AG09319 (cell line): ENCODE results near the gene PFKFB2.
"Not testable (repeated sequence)": the region's sequence is repeated elsewhere in the genome, so short reads cannot be mapped to it uniquely, and the experiment has no call there.

ENCODE experiments used
- DNase-seq: peaks from one replicate; pipeline ENCODE4 v3.0.0-alpha.2; 2010; ENCODE audit warnings: low read depth; ENCODE audit errors: extremely low read depth
- TF ChIP-seq, protein P1 (sequence below): IDR thresholded peaks from 2 replicates; pipeline ENCODE4 v1.5.1; 2011; ENCODE audit warnings: low read depth, mild to moderate bottlenecking, inconsistent platforms, low read length, moderate library complexity

Gene PFKFB2

DNA sequence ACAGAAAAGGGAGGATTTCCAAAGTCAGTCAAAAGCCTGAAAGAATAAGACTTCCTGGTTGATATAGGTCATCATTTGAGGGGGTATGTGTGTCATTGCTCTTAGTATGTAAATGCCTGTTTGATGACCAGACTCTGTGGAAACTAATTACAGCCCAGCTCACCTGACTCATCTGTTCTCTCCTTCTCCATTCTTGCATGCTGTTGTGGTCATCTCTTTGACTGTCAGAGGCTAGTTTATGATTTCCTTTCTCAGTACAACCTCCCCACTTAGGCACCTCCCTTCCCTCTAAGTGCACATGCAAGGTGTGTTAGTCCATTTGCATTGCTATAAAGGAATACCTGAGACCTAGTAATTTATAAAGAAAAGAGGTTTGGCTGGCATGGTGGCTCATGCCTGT lies 18.1 kb upstream of the PFKFB2 start:
- DNase-seq = no peak
- TF ChIP-seq, protein P1, sequence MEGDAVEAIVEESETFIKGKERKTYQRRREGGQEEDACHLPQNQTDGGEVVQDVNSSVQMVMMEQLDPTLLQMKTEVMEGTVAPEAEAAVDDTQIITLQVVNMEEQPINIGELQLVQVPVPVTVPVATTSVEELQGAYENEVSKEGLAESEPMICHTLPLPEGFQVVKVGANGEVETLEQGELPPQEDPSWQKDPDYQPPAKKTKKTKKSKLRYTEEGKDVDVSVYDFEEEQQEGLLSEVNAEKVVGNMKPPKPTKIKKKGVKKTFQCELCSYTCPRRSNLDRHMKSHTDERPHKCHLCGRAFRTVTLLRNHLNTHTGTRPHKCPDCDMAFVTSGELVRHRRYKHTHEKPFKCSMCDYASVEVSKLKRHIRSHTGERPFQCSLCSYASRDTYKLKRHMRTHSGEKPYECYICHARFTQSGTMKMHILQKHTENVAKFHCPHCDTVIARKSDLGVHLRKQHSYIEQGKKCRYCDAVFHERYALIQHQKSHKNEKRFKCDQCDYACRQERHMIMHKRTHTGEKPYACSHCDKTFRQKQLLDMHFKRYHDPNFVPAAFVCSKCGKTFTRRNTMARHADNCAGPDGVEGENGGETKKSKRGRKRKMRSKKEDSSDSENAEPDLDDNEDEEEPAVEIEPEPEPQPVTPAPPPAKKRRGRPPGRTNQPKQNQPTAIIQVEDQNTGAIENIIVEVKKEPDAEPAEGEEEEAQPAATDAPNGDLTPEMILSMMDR = no peak

DNA sequence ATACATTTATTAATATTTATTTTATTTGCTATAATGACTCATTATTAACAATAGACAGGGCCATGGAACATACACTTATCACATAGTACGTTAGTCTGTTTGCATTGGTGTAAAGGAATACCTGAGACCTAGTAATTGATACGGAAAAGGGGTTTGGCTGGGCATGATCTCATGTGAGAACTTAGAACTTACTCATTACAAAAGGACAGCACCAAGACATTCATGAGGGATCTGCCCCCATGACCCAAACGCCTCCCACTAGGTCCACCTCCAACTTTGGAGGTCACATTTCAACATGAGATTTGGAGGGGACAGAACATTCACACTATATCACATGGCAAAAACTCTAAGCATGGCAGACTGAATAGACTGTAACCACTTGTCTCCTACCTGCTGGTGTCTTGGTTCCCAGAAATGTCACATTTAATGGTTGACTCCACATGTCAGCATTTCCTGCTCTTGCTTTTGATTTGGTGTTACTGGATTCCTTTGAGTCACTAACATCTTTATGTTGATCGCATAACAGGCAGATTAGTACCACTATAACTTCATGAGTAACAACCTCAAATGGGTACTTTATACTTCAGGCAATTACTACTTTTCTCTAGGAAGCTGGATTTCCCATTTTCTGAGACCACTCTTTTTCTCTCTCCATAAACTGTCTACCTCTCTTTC lies 17.1 kb upstream of the PFKFB2 start:
- DNase-seq = no peak
- TF ChIP-seq, protein P1 = no peak

DNA sequence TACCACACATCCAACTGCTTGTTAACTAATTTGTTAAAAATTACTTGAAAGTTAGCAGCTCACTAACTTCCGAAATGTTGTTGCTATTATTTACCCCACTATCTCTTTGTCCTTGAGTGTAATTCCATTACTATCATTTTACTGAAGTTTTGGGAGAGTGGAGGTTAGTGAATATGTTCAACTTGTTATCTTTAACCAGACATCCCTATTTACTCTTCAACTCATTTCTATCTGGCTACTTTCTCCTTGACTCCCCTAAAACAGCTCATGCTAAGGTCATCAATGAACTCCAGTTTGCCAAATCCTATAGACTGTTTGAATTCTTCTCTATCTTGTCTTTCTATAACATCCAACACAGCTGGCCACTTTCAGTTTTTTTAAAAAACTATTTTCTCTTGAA lies 16.2 kb upstream of the PFKFB2 start:
- DNase-seq = no peak
- TF ChIP-seq, protein P1 = no peak

DNA sequence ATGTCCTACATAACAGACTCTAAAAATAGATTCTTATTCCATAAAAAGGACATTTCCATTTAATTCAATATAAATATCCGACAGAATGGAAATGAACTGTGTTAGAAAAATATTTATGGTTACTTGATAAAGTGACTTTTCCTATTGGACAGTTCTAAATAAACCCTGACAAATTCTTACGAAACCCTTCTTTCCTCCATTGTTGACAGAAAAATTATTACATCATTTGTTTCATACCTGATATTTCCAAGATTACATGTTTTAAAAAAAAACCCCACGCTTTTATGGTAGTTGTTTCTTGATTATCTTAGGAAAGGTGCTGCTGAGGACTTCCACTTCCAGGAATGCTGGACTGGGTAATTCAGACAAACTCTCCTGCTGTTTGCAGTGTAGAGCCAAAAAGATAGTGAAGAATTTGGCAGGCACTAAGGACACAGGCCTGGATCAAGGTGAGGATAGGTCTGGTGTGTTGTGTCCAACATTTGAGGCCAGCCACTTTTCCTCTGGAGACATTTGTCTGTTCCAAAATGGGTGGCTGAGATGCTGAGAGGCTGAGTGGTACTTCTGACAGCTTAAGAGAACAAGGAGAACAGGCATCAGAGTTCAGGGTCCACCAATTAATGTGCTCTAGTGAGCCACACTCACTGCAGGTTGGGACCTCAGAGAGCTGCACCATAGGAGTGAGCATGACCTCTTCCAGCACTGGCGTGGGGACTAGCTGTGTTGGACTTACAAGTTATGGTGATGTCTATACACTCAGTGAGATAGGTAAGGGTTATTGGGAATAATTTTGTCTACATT lies 13.5 kb upstream of the PFKFB2 start:
- DNase-seq = no peak
- TF ChIP-seq, protein P1 = no peak

DNA sequence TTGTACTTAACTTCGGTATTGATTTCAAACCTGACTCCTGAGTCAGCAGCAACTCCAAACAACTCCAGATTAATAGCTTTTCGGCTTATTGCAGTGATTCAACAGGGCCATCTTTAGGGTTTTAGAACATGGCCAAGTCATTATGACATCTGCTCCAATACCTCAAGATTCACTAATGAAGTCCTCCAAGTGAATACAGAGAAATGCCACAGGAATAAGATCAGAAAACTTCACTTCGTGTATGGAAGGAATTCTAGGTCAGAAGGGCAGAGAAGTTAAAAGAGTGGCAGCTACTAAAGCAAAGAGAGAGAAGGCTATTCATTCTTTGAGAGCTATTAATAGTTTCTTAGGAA lies 12.9 kb upstream of the PFKFB2 start:
- TF ChIP-seq, protein P1 = no peak
- DNase-seq = no peak

DNA sequence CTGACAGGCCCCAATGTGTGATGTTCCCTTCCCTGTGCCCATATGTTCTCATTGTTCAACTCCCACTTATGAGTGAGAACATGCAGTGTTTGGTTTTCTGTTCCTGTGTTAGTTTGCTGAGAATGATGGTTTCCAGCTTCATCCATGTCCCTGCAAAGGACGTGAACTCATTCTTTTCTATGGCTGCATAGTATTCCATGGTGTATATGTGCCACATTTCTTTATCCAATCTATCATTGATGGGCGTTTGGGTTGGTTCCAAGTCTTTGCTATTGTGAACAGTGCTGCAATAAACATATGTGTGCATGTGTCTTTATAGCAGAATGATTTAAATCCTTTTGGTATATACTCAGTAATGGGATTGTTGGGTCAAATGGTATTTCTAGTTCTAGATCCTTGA lies 11.7 kb upstream of the PFKFB2 start:
- not testable (repeated sequence) for DNase-seq

DNA sequence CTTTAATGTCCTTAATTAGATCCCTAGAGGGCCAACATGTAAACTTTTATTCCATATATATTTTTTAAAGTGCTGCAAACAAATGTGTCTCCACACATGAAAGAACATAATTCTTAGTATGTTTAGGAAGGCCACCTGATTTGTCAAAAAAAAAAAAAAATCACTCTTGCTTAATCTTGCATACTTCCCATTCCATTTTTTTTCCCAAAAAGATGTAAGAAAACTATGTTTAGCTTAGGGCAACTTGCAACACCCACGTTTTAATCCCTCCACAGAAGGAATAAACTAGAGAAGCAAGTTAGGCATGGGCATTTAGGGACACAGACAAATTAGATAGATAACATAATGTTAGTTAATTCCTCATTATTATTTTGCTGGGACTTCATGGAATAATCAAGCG lies 7.6 kb upstream of the PFKFB2 start:
- no peak for DNase-seq
- TF ChIP-seq, protein P1 = no peak
